Mucosa of descending colon (tissue), 3 donors: Measurements from ENCODE around the gene RPLP2. TPM values are rescaled to one million over a fixed set of nuclear protein-coding genes. Genes with fewer than 3 reads are reported as not detected.

Source experiments
- ATAC-seq: fragments of 200-7000 bp; cut with Tn5 transposase; one replicate; pipeline ENCODE4 v1.9.1; 2020; ENCODE audit warnings: mild to moderate bottlenecking, moderate library complexity
- DNase-seq, 3 donors: peaks; one replicate each; pipeline ENCODE4 v3.0.0-alpha.2; 2020
- H3K36me3 ChIP-seq: fragments of 200-600 bp; one replicate; pipeline ENCODE4 v1.8.0; 2021; ENCODE audit warnings: low read depth, mild to moderate bottlenecking
- H3K4me1 ChIP-seq: fragments of 200-600 bp; one replicate; pipeline ENCODE4 v1.8.0; 2021; ENCODE audit warnings: low read depth, mild to moderate bottlenecking
- H3K4me3 ChIP-seq: fragments of 200-600 bp; one replicate; pipeline ENCODE4 v1.8.0; 2021; ENCODE audit warnings: mild to moderate bottlenecking
- H3K9me3 ChIP-seq: fragments of 200-600 bp; one replicate; pipeline ENCODE4 v1.8.0; 2021; ENCODE audit warnings: mild to moderate bottlenecking
- intact Hi-C, 2 donors: fragments of 100-400 bp; cut with DNase I in 1 of 2; cut with micrococcal nuclease in 1 of 2; formaldehyde crosslinking; loops; one replicate each; pipeline versions ENCODE4 v1.11.0 to v1.11.1; 2022; cut with DNase I, micrococcal nuclease
- total RNA-seq, 3 donors: library from RNA; stranded (reverse); fragmentation: NEBNext Ultra II Directional in 2 of 3; extraction: Animal tissue kit (Norgen Biotek cat#: 25700) in 2 of 3; gene quantifications; one replicate each; pipeline versions ENCODE4 v1.2.1 to v1.2.4, GENCODE V29; 2021 to 2023
- TF ChIP-seq, protein P1 (sequence below): fragments of 200-600 bp; IDR thresholded peaks from one replicate; pipeline ENCODE4 v1.8.0; 2022; ENCODE audit warnings: antibody characterized with exemption, mild to moderate bottlenecking
- donor health status: DM: no; HTN: no; CAD: no; lungs with moderate emphysema.
- donor health status: DM: no; HTN: no; CAD: no.
- donor health status: DM: no; HTN: yes; CAD: no.

Gene RPLP2
- total RNA-seq, 3 donors from 2014 or later, result 1,532 to 1,798 (median 1,652) TPM

GRCh38 chr11:844693-845644, 35.2 kb downstream of the RPLP2 start:
- Histone ChIP-seq H3K9me3 (no peaks in the 10 kb centered on the region), H3K36me3 (no peaks in the 10 kb centered on the region), H3K4me1 (peaks cover 45% of the 10 kb centered on the region), H3K4me3 (no peak overlapping the region)
- peak; percentile 1 for ATAC-seq
- intact Hi-C loops, result loop anchor here in 1 of 2 donors (5.0 kb wide), 1 partner anchor 207 kb away; no protein-coding TSS in a partner anchor
- DNase-seq, result peak; percentile 78 to 86 (median 80)
- TF ChIP-seq, protein P1, sequence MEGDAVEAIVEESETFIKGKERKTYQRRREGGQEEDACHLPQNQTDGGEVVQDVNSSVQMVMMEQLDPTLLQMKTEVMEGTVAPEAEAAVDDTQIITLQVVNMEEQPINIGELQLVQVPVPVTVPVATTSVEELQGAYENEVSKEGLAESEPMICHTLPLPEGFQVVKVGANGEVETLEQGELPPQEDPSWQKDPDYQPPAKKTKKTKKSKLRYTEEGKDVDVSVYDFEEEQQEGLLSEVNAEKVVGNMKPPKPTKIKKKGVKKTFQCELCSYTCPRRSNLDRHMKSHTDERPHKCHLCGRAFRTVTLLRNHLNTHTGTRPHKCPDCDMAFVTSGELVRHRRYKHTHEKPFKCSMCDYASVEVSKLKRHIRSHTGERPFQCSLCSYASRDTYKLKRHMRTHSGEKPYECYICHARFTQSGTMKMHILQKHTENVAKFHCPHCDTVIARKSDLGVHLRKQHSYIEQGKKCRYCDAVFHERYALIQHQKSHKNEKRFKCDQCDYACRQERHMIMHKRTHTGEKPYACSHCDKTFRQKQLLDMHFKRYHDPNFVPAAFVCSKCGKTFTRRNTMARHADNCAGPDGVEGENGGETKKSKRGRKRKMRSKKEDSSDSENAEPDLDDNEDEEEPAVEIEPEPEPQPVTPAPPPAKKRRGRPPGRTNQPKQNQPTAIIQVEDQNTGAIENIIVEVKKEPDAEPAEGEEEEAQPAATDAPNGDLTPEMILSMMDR, result no peak

DNA sequence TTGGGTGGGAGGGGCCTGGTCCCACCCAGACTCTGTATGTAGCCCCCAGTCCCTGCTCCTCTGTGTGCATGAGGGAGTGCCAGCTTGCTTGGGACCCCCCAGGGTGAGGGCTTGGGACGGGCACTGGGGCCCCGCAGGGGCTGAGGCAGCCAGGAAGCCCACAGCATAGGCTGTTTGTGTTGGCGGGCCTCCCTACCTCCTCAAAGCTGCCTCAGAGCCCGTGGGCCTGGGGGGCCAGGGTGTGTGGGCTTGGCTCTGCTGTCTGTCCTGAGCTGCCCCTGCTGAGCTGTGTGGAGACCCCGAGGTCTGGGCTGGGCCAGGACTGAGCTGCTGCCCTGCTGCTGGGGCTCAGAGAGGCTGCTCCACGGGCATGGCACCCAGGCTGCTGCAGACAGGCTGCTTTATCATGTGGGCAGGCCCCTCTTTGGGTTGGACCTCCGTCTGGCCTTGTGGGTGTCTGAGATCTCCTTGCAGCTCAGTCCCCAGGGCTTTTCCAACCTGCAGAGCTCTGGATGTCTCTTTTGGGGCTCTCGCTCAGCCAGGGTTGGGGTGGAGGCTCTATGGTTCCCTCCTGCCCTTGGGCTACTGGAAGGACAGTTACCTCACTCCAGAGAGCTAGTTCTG, 36.2 kb downstream of the RPLP2 start:
- intact Hi-C loops, result loop anchor here in 1 of 2 donors (5.0 kb wide), 1 partner anchor 206 kb away; no protein-coding TSS in a partner anchor
- Histone ChIP-seq H3K36me3 (no peaks in the 10 kb centered on the region), H3K9me3 (no peaks in the 10 kb centered on the region), H3K4me1 (peaks cover 41% of the 10 kb centered on the region), H3K4me3 (no peak overlapping the region)
- DNase-seq (no peak), ATAC-seq (no peak)
- TF ChIP-seq, protein P1, result no peak

GRCh38 chr11:846496-847098, 36.8 kb downstream of the RPLP2 start:
- Histone ChIP-seq H3K9me3 (no peaks in the 10 kb centered on the region), H3K36me3 (no peaks in the 10 kb centered on the region), H3K4me3 (no peak overlapping the region), H3K4me1 (peaks cover 35% of the 10 kb centered on the region)
- TF ChIP-seq, protein P1, result no peak
- ATAC-seq (no peak), DNase-seq (no peak)
- intact Hi-C loops, result loop anchor here in 1 of 2 donors (5.0 kb wide), 1 partner anchor 206 kb away; no protein-coding TSS in a partner anchor

DNA sequence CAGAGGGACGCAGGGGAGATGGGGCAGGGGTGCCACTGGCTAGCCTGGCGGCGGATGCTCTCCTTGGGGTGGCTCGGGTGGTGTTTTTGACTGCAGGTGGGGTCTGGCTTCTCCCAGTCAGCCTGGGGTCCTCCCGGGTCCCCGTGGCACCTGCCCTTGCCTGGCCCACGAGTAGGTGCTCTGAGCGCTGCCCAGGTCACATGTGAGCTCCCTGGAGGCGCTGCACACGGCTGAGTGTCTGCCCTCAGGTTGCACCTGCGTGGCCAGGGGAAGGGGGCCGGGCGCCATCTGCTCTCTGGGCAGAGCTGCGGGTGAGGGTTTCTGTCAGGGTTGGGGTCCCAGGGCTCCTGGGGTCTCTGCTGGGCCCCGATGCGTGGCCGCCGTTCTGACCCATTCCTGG, 38.1 kb downstream of the RPLP2 start:
- no peaks in the 10 kb centered on the region for H3K9me3 ChIP-seq
- H3K4me3 ChIP-seq, result no peak overlapping the region
- DNase-seq (no peak), ATAC-seq (no peak)
- peaks cover 33% of the 10 kb centered on the region for H3K4me1 ChIP-seq
- intact Hi-C loops, result loop anchor here in 1 of 2 donors (5.0 kb wide), 1 partner anchor 204 kb away; no protein-coding TSS in a partner anchor
- H3K36me3 ChIP-seq, result no peaks in the 10 kb centered on the region
- TF ChIP-seq, protein P1, result no peak

DNA sequence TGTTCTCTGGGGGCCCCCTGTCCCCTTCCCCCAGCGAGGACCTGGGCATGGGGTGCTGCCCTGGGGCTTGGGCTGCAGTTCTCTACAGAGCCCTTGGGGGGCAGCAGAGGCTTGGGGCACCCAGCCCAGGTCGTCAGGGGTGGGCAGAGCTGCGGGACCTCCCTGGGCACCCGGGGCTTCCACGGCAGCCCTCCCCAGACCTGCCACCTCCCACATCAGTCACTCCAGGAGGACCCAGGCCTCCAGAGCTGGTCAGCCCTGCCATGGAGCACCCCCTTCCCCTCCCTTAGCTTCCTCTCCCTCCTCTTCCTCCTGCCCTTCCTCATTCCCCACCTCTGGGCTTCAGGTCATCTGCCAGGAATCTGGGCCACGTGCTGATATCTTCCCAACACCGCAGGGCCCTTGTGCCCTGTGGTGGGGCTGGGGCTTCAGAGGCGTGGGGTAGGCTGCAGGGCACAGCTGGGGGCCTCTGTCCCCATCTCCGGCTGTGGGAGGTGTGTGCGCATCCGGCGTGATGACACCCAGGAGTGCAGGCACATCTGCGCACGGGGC, 38.7 kb downstream of the RPLP2 start:
- ATAC-seq (peak; percentile 62), DNase-seq (peak in 2 of 3 donors; percentile 65 to 76)
- Histone ChIP-seq H3K4me3 (no peak overlapping the region), H3K36me3 (no peaks in the 10 kb centered on the region), H3K4me1 (peaks cover 27% of the 10 kb centered on the region), H3K9me3 (no peaks in the 10 kb centered on the region)
- TF ChIP-seq, protein P1, result peak; percentile 93
- intact Hi-C loops, result loop anchor here in 1 of 2 donors (5.0 kb wide), 1 partner anchor 204 kb away; no protein-coding TSS in a partner anchor
